ENCODE results near the gene GPR160.

GRCh38 chr3:170064108-170064507 lies 26.3 kb downstream of the GPR160 start:
- TF ChIP-seq CTCF (IDR thresholded peaks at IDR 0.05 in 2 of 3, conservative IDR thresholded peaks at IDR 0.05 in 1 of 3; ENCODE audit: insufficient read depth in 2 of 3, low read depth in 1 of 3, low read length in 3 of 3) (no peak), SAFB2 (IDR thresholded peaks at IDR 0.05; ENCODE audit: borderline replicate concordance, low read depth, low read length, severe bottlenecking) (no peak), CREB1 (IDR thresholded peaks at IDR 0.05) (no peak), CREB1 (CRISPR knock-in tag; IDR thresholded peaks at IDR 0.05) (no peak), USF2 (CRISPR knock-in tag; IDR thresholded peaks at IDR 0.05) (no peak), POLR2A (conservative IDR thresholded peaks at IDR 0.05) (no peak), ETV1 (tag; conservative IDR thresholded peaks at IDR 0.05; ENCODE audit: low read depth) (no peak), MNT (conservative IDR thresholded peaks at IDR 0.05) (no peak)

Data from K562 (cell line).